Suprapubic skin (tissue), 4 donors: ENCODE results near the gene DMXL2. TPM values are rescaled to one million over a fixed set of nuclear protein-coding genes. Genes with fewer than 3 reads are reported as not detected.
A peak's percentile ranks its signal among the peaks of the same experiment; 100 is the strongest.

Experiments used
- DNase-seq, 2 donors: peaks; one replicate each; pipeline ENCODE4 v3.0.0-alpha.2; 2019; ENCODE audit warnings: low spot score in 2 of 2
- H3K27ac ChIP-seq: fragments of 200-600 bp; sonication (generic); one replicate; pipeline ENCODE4 v1.5.1; 2019
- H3K27me3 ChIP-seq: fragments of 200-600 bp; sonication (generic); one replicate; pipeline ENCODE4 v1.5.1; 2019
- H3K36me3 ChIP-seq: fragments of 200-600 bp; sonication (generic); one replicate; pipeline ENCODE4 v1.5.1; 2019
- H3K4me1 ChIP-seq: fragments of 200-600 bp; sonication (generic); one replicate; pipeline ENCODE4 v1.5.1; 2019
- H3K4me3 ChIP-seq: fragments of 200-600 bp; sonication (generic); one replicate; pipeline ENCODE4 v1.5.1; 2019; ENCODE audit warnings: mild to moderate bottlenecking
- H3K9me3 ChIP-seq: fragments of 200-600 bp; sonication (generic); one replicate; pipeline ENCODE4 v1.5.1; 2019
- CTCF ChIP-seq, 2 donors: fragments of 200-600 bp in 1 of 2; fragments of 450-650 bp in 1 of 2; sonication (generic) in 1 of 2; IDR thresholded peaks; one replicate each; pipeline ENCODE4 v1.5.1; 2016 to 2019; ENCODE audit warnings: antibody characterized with exemption in 2 of 2, mild to moderate bottlenecking in 1 of 2, moderate library complexity in 1 of 2
- EP300 ChIP-seq: sonication (generic); formaldehyde crosslinking; IDR thresholded peaks from one replicate; pipeline ENCODE4 v1.6.1; 2017; ENCODE audit warnings: antibody characterized with exemption
- POLR2A ChIP-seq, 2 donors: fragments of 450-650 bp; IDR thresholded peaks; one replicate each; pipeline ENCODE4 v1.6.1; 2017; ENCODE audit warnings: antibody characterized with exemption in 2 of 2, mild to moderate bottlenecking in 2 of 2, moderate library complexity in 2 of 2
- POLR2AphosphoS5 ChIP-seq, 3 donors: sonication (generic); formaldehyde crosslinking; IDR thresholded peaks; one replicate each; pipeline ENCODE4 v1.6.1; 2017; ENCODE audit warnings: antibody characterized with exemption in 3 of 3
- WGBS: methylation state at CpG from one replicate; pipeline ENCODE4 v1.1.5; 2018; 5-methylcytosine and 5-hydroxymethylcytosine counted together
- total RNA-seq, 4 donors: library from RNA; depleted of rRNA; stranded (reverse); fragments of >200 nt; gene quantifications; one replicate each; pipeline ENCODE4 v1.1.0, GENCODE V29; 2016

DMXL2 gene
- total RNA-seq, 4 donors from 2014 or later, result 4.1 to 32.9 (median 8.3) TPM

- DNase-seq, result peak; percentile 74 to 83
- Histone ChIP-seq H3K9me3 (no peaks in the 10 kb centered on the region), H3K27ac (peak overlapping the region; percentile 79), H3K4me3 (peak overlapping the region; percentile 87), H3K27me3 (no peaks in the 10 kb centered on the region), H3K4me1 (peaks cover 18% of the 10 kb centered on the region), H3K36me3 (no peaks in the 10 kb centered on the region)
- WGBS, result 1% methylated on average over 22 of the region's 44 CpGs
- TF ChIP-seq EP300 (no peak), POLR2AphosphoS5 (IDR thresholded peaks at IDR 0.05) (no peak), POLR2A (IDR thresholded peaks at IDR 0.05) (no peak), CTCF (IDR thresholded peaks at IDR 0.05) (no peak)
Measured at GRCh38 chr15:51621936-51622603, 501 bp downstream of the DMXL2 start.

GRCh38 chr15:51621155-51621765 lies 1.3 kb downstream of the DMXL2 start:
- WGBS, result 46% methylated on average over 6 of the region's 6 CpGs
- H3K27ac ChIP-seq, result no peak overlapping the region
- no peaks in the 10 kb centered on the region for H3K9me3 ChIP-seq
- DNase-seq, result no peak
- no peaks in the 10 kb centered on the region for H3K36me3 ChIP-seq
- H3K4me3 ChIP-seq, result peak overlapping the region; percentile 87
- no peak for TF ChIP-seq POLR2AphosphoS5 (IDR thresholded peaks at IDR 0.05)
- peaks cover 18% of the 10 kb centered on the region for H3K4me1 ChIP-seq
- H3K27me3 ChIP-seq, result no peaks in the 10 kb centered on the region

GRCh38 chr15:51620641-51621040 lies 1.9 kb downstream of the DMXL2 start:
- no peak for DNase-seq
- no peak for TF ChIP-seq CTCF (IDR thresholded peaks at IDR 0.05)
- no peak for TF ChIP-seq POLR2AphosphoS5 (IDR thresholded peaks at IDR 0.05)
- TF ChIP-seq EP300, result no peak
- TF ChIP-seq POLR2A (IDR thresholded peaks at IDR 0.05), result no peak
- Histone ChIP-seq H3K4me3 (no peak overlapping the region), H3K27ac (no peak overlapping the region), H3K27me3 (no peaks in the 10 kb centered on the region), H3K4me1 (peaks cover 18% of the 10 kb centered on the region), H3K36me3 (no peaks in the 10 kb centered on the region), H3K9me3 (no peaks in the 10 kb centered on the region)
- WGBS, result 82% methylated on average over 4 of the region's 4 CpGs

- TF ChIP-seq CTCF (IDR thresholded peaks at IDR 0.05) (no peak), EP300 (no peak), POLR2A (IDR thresholded peaks at IDR 0.05) (no peak), POLR2AphosphoS5 (IDR thresholded peaks at IDR 0.05) (no peak)
- 95% methylated on average over 3 of the region's 3 CpGs for WGBS
- DNase-seq, result no peak
- Histone ChIP-seq H3K27ac (no peak overlapping the region), H3K36me3 (no peaks in the 10 kb centered on the region), H3K27me3 (no peaks in the 10 kb centered on the region), H3K4me3 (no peak overlapping the region), H3K4me1 (peaks cover 18% of the 10 kb centered on the region), H3K9me3 (no peaks in the 10 kb centered on the region)
Measured at GRCh38 chr15:51620122-51620521, 2.4 kb downstream of the DMXL2 start.

- TF ChIP-seq CTCF (IDR thresholded peaks at IDR 0.05) (no peak), POLR2A (IDR thresholded peaks at IDR 0.05) (no peak), POLR2AphosphoS5 (IDR thresholded peaks at IDR 0.05) (no peak), EP300 (no peak)
- WGBS, result 87% methylated on average over 6 of the region's 6 CpGs
Measured at GRCh38 chr15:51619331-51620035, 3.1 kb downstream of the DMXL2 start.

More at GRCh38 chr15:51619331-51620035, 3.1 kb downstream of the DMXL2 start:
- Histone ChIP-seq H3K9me3 (no peaks in the 10 kb centered on the region), H3K4me3 (no peak overlapping the region), H3K36me3 (no peaks in the 10 kb centered on the region), H3K27me3 (no peaks in the 10 kb centered on the region), H3K4me1 (peaks cover 18% of the 10 kb centered on the region), H3K27ac (no peak overlapping the region)
- DNase-seq, result no peak
